H9 (cell line): ENCODE data around the gene SOX15. TPM values are rescaled to one million over a fixed set of nuclear protein-coding genes. Genes with fewer than 3 reads are reported as not detected.

ENCODE experiments used
- DNase-seq: peaks from one replicate; pipeline ENCODE4 v3.0.0-alpha.2; 2017
- H2AFZ ChIP-seq: one replicate; pipeline ENCODE4 v1.6.1; 2013; ENCODE audit warnings: mild to moderate bottlenecking, low read length, control low read depth, moderate library complexity
- H2AK5ac ChIP-seq: 2 replicates; pipeline ENCODE4 v1.6.1; 2013; ENCODE audit warnings: low read length, control low read depth, mixed read lengths; ENCODE audit not compliant: insufficient read length
- H2BK120ac ChIP-seq: one replicate; pipeline ENCODE4 v1.6.1; 2013; ENCODE audit warnings: low read depth, mild to moderate bottlenecking, low read length, control low read depth, inconsistent platforms; ENCODE audit not compliant: poor library complexity, severe bottlenecking
- H2BK12ac ChIP-seq: 2 replicates; pipeline ENCODE4 v1.6.1; 2013; ENCODE audit warnings: low read length, control low read depth, mixed read lengths, low read depth; ENCODE audit not compliant: insufficient read length
- H2BK15ac ChIP-seq: 2 replicates; pipeline ENCODE4 v1.6.1; 2013; ENCODE audit warnings: low read depth, low read length, control low read depth
- H2BK20ac ChIP-seq: one replicate; pipeline ENCODE4 v1.6.1; 2013; ENCODE audit warnings: low read depth, mild to moderate bottlenecking, low read length, control low read depth, inconsistent platforms; ENCODE audit not compliant: poor library complexity, severe bottlenecking
- H2BK5ac ChIP-seq: 2 replicates; pipeline ENCODE4 v1.6.1; 2013; ENCODE audit warnings: low read length, control low read depth, mixed read lengths; ENCODE audit not compliant: insufficient read length
- H3K14ac ChIP-seq: 2 replicates; pipeline ENCODE4 v1.6.1; 2013; ENCODE audit warnings: low read length, control low read depth; ENCODE audit not compliant: insufficient read depth
- H3K18ac ChIP-seq: 2 replicates; pipeline ENCODE4 v1.6.1; 2013; ENCODE audit warnings: low read depth, mild to moderate bottlenecking, mixed read lengths, low read length, control low read depth; ENCODE audit not compliant: insufficient read length
- H3K23ac ChIP-seq: 2 replicates; pipeline ENCODE4 v1.6.1; 2013; ENCODE audit warnings: low read length, control low read depth, mixed read lengths, low read depth; ENCODE audit not compliant: insufficient read length
- H3K23me2 ChIP-seq: 2 replicates; pipeline ENCODE4 v1.6.1; 2013; ENCODE audit warnings: low read depth, mild to moderate bottlenecking, mixed read lengths, low read length, control low read depth; ENCODE audit not compliant: insufficient read length, poor library complexity, severe bottlenecking
- H3K27ac ChIP-seq: 2 replicates; pipeline ENCODE4 v1.5.1; 2013; ENCODE audit warnings: low read length, control low read depth, mixed read lengths, low read depth; ENCODE audit not compliant: insufficient read length
- H3K27me3 ChIP-seq: 2 replicates; pipeline ENCODE4 v1.6.1; 2013; ENCODE audit warnings: low read length, control low read depth, inconsistent platforms; ENCODE audit not compliant: insufficient read depth
- H3K4ac ChIP-seq: 2 replicates; pipeline ENCODE4 v1.6.1; 2013; ENCODE audit warnings: low read depth, mild to moderate bottlenecking, control low read depth, inconsistent platforms, low read length, moderate library complexity
- H3K4me1 ChIP-seq: 2 replicates; pipeline ENCODE4 v1.6.1; 2013; ENCODE audit warnings: low read length, control low read depth, inconsistent platforms; ENCODE audit not compliant: insufficient read depth
- H3K4me2 ChIP-seq: 2 replicates; pipeline ENCODE4 v1.6.1; 2013; ENCODE audit warnings: low read length, control low read depth, mixed read lengths; ENCODE audit not compliant: insufficient read length, insufficient read depth
- H3K56ac ChIP-seq: 2 replicates; pipeline ENCODE4 v1.6.1; 2013; ENCODE audit warnings: low read depth, mild to moderate bottlenecking, mixed read lengths, low read length, control low read depth; ENCODE audit not compliant: insufficient read length
- H3K79me1 ChIP-seq: 2 replicates; pipeline ENCODE4 v1.6.1; 2013; ENCODE audit warnings: low read depth, mild to moderate bottlenecking, moderate library complexity, low read length, control low read depth, inconsistent platforms; ENCODE audit not compliant: insufficient read depth, poor library complexity, severe bottlenecking
- H3K79me2 ChIP-seq: 2 replicates; pipeline ENCODE4 v1.6.1; 2013; ENCODE audit warnings: low read length, control low read depth, inconsistent platforms; ENCODE audit not compliant: insufficient read depth
- H3K9ac ChIP-seq: 2 replicates; pipeline ENCODE4 v1.6.1; 2013; ENCODE audit warnings: low read length, control low read depth, mixed read lengths; ENCODE audit not compliant: insufficient read length; ENCODE audit errors: extremely low read depth
- H3K9me3 ChIP-seq: one replicate; pipeline ENCODE4 v1.6.1; 2013; ENCODE audit warnings: low read depth, low read length, inconsistent platforms; ENCODE audit not compliant: control insufficient read depth
- H3T11ph ChIP-seq: one replicate; pipeline ENCODE4 v1.6.1; 2013; ENCODE audit warnings: mild to moderate bottlenecking, low read length, control low read depth, inconsistent platforms
- H4K20me1 ChIP-seq: one replicate; pipeline ENCODE4 v1.6.1; 2013; ENCODE audit not compliant: control insufficient read depth, insufficient read length, insufficient read depth
- H4K5ac ChIP-seq: 2 replicates; pipeline ENCODE4 v1.6.1; 2013; ENCODE audit warnings: low read depth, mild to moderate bottlenecking, mixed read lengths, low read length, control low read depth; ENCODE audit not compliant: insufficient read length
- H4K8ac ChIP-seq: replicated peaks from 2 replicates; pipeline ENCODE4 v1.6.1; 2013; ENCODE audit warnings: low read length, control low read depth, mixed read lengths, low read depth; ENCODE audit not compliant: insufficient read length
- H4K91ac ChIP-seq: 2 replicates; pipeline ENCODE4 v1.6.1; 2013; ENCODE audit warnings: low read depth, mild to moderate bottlenecking, moderate library complexity, mixed read lengths, low read length, control low read depth; ENCODE audit not compliant: insufficient read length
- H3K27ac Mint-ChIP-seq, 3 experiments: 2 replicates in 2 of 3; 3 replicates in 1 of 3; pipeline ENCODE4 v1.8.0; 2020 to 2021; ENCODE audit warnings: mixed read lengths in 3 of 3, mild to moderate bottlenecking in 1 of 3, moderate library complexity in 1 of 3
- H3K27me3 Mint-ChIP-seq: 2 replicates; pipeline ENCODE4 v1.8.0; 2021; ENCODE audit warnings: low read depth, mild to moderate bottlenecking, moderate library complexity, mixed read lengths
- H3K36me3 Mint-ChIP-seq, 3 experiments: 2 replicates in 2 of 3; 3 replicates in 1 of 3; pipeline ENCODE4 v1.8.0; 2020 to 2021; ENCODE audit warnings: low read depth in 3 of 3, mixed read lengths in 3 of 3; ENCODE audit not compliant: insufficient read depth in 1 of 3
- H3K4me1 Mint-ChIP-seq, 2 experiments: 2 replicates each; pipeline ENCODE4 v1.8.0; 2020; ENCODE audit warnings: mixed read lengths in 2 of 2
- H3K4me3 Mint-ChIP-seq, 2 experiments: 2 replicates in 1 of 2; 3 replicates in 1 of 2; pipeline ENCODE4 v1.8.0; 2020 to 2021; ENCODE audit warnings: mild to moderate bottlenecking in 2 of 2, mixed read lengths in 2 of 2, moderate library complexity in 1 of 2
- H3K9me3 Mint-ChIP-seq, 2 experiments: 2 replicates in 1 of 2; 3 replicates in 1 of 2; pipeline ENCODE4 v1.8.0; 2020; ENCODE audit warnings: mild to moderate bottlenecking in 2 of 2, mixed read lengths in 2 of 2, moderate library complexity in 1 of 2
- CTCF ChIP-seq: fragments of 200-600 bp; sonication (generic); conservative IDR thresholded peaks from 3 replicates; pipeline ENCODE4 v1.8.0; 2021; ENCODE audit warnings: antibody characterized with exemption, mild to moderate bottlenecking
- WGBS: extraction: QIAGEN DNeasy Blood & Tissue Kit; methylation state at CpG from one replicate; pipeline ENCODE4 v1.1.7; 2013; ENCODE audit warnings: missing lambda C conversion rate, low lambda C conversion rate, mixed read lengths; ENCODE audit not compliant: insufficient read length; ENCODE audit errors: extremely low coverage; 5-methylcytosine and 5-hydroxymethylcytosine counted together
- total RNA-seq: library from RNA; stranded (reverse); gene quantifications from 2 replicates; pipeline ENCODE4 v1.2.1, GENCODE V29; 2021

Gene SOX15
- total RNA-seq, 1 experiment from 2014 or later = 7.7 TPM

- no peak overlapping the region for H3K9ac ChIP-seq
- peaks cover 43 to 62% of the 10 kb centered on the region in 2 experiments for H3K4me1 Mint-ChIP-seq
Measured at GRCh38 chr17:7559320-7560171, 30.3 kb downstream of the SOX15 start.

More at GRCh38 chr17:7559320-7560171, 30.3 kb downstream of the SOX15 start:
- Mint-ChIP-seq H3K27ac (peak overlapping the region; percentile 74 to 98 (median 97); a peak in 4 of 7 replicates), H3K27me3 (no peaks in the 10 kb centered on the region; the same call in 1 of the 2 replicates), H3K36me3 (peaks cover 4 to 17% (median 15%) of the 10 kb centered on the region in 3 experiments; a peak in 6 of 7 replicates), H3K9me3 (no peaks in the 10 kb centered on the region), H3K4me3 (peak overlapping the region in 1 of 2 experiments; percentile 90; a peak in 2 of 5 replicates)
- no peak overlapping the region for H2BK5ac ChIP-seq
- no peak overlapping the region for H2BK15ac ChIP-seq
- H3K18ac ChIP-seq = no peak overlapping the region
- WGBS = no CpG with 5 or more reads among the region's 18 CpGs
- no peak overlapping the region for H4K8ac ChIP-seq
- H3K23ac ChIP-seq = no peak overlapping the region
- no peak for TF ChIP-seq CTCF
- 0 out of 2 replicates have a peak, but pooled peaks cover 2% of the 10 kb centered on the region for H3K4me1 ChIP-seq
- H3K79me1 ChIP-seq = peaks cover 10% of the 10 kb centered on the region
- H3K27ac ChIP-seq = no peak overlapping the region
- no peak overlapping the region for H2BK20ac ChIP-seq
- H3K4ac ChIP-seq = no peak overlapping the region
- H2AFZ ChIP-seq = no peak overlapping the region
- peaks cover 9% of the 10 kb centered on the region for H3K23me2 ChIP-seq
- H3K4me2 ChIP-seq = peak overlapping the region; percentile 77
- H3K9me3 ChIP-seq = no peaks in the 10 kb centered on the region
- H2BK120ac ChIP-seq = no peak overlapping the region
- H3K56ac ChIP-seq = no peak overlapping the region
- no peaks in the 10 kb centered on the region for H4K20me1 ChIP-seq
- peaks cover 8% of the 10 kb centered on the region; the same call in 1 of the 2 replicates for H3K79me2 ChIP-seq
- H2BK12ac ChIP-seq = no peak overlapping the region
- H4K5ac ChIP-seq = no peak overlapping the region
- no peaks in the 10 kb centered on the region for H3K27me3 ChIP-seq
- no peak overlapping the region for H2AK5ac ChIP-seq
- H4K91ac ChIP-seq = no peak overlapping the region
- no peak for DNase-seq
- no peak overlapping the region for H3T11ph ChIP-seq
- H3K14ac ChIP-seq = no peak overlapping the region; the same call in 1 of the 2 replicates
